Measurements from ENCODE around the gene P2RX3.

- no peak for TF ChIP-seq EZH2 (IDR thresholded peaks at IDR 0.05; ENCODE audit: borderline replicate concordance)
- no peak for TF ChIP-seq CTCF (IDR thresholded peaks at IDR 0.05; ENCODE audit: poor library complexity)
- TF ChIP-seq EZH2phosphoT487 (IDR thresholded peaks at IDR 0.05; ENCODE audit: low read depth, severe bottlenecking, unreplicated experiment), result no peak
These were observed 32.8 kb downstream of the P2RX3 start for GRCh38 chr11:57370941-57371340.
